Measurements from ENCODE around the gene FMNL2. TPM values are rescaled to one million over a fixed set of nuclear protein-coding genes. Genes with fewer than 3 reads are reported as not detected.

Gene FMNL2
- total and polyA plus RNA-seq, 4 donors: 1.5 to 9.3 (median 5.1) TPM

GRCh38 chr2:152609154-152609553, 274.2 kb downstream of the FMNL2 start:
- DNase-seq (ENCODE audit: low spot score): no peak
- H3K4me3 ChIP-seq (ENCODE audit: low read depth in 1 of 3, low read length in 3 of 3): no peak overlapping the region
- H3K9ac ChIP-seq (ENCODE audit: low read depth in 1 of 2, low read length in 2 of 2): no peak overlapping the region
- TF ChIP-seq REST (IDR thresholded peaks at IDR 0.05) (no peak), RXRA (IDR thresholded peaks at IDR 0.05) (no peak), HNF4G (IDR thresholded peaks at IDR 0.05) (no peak), YY1 (IDR thresholded peaks at IDR 0.05) (no peak), EGR1 (IDR thresholded peaks at IDR 0.05; ENCODE audit: low read depth in 2 of 2) (no peak), NR2F2 (IDR thresholded peaks at IDR 0.05) (no peak), ATF3 (IDR thresholded peaks at IDR 0.05) (no peak), CTCF (IDR thresholded peaks at IDR 0.05; ENCODE audit: low read depth, low read length, missing input control) (no peak)
- H3K27ac ChIP-seq (ENCODE audit: low read depth in 1 of 2, low read length in 2 of 2): no peak overlapping the region
- no peaks in the 10 kb centered on the region for H3K4me1 ChIP-seq (ENCODE audit: control insufficient read depth in 4 of 4, insufficient read depth in 4 of 4, low read length in 3 of 4)
- no peaks in the 10 kb centered on the region for H3K27me3 ChIP-seq (ENCODE audit: control insufficient read depth in 4 of 4, insufficient read depth in 4 of 4, low read length in 3 of 4)
- H3K36me3 ChIP-seq (ENCODE audit: control insufficient read depth in 4 of 4, insufficient read depth in 3 of 4, low read depth in 1 of 4, low read length in 3 of 4): no peaks in the 10 kb centered on the region
- no peaks in the 10 kb centered on the region for H3K9me3 ChIP-seq (ENCODE audit: control insufficient read depth in 4 of 4, low read length in 3 of 4)
- WGBS: 83% methylated on average over 2 of the region's 2 CpGs

GRCh38 chr2:152609699-152610098, 274.7 kb downstream of the FMNL2 start:
- Histone ChIP-seq H3K4me1 (ENCODE audit: control insufficient read depth in 4 of 4, insufficient read depth in 4 of 4, low read length in 3 of 4) (no peaks in the 10 kb centered on the region), H3K27ac (ENCODE audit: low read depth in 1 of 2, low read length in 2 of 2) (no peak overlapping the region), H3K27me3 (ENCODE audit: control insufficient read depth in 4 of 4, insufficient read depth in 4 of 4, low read length in 3 of 4) (no peaks in the 10 kb centered on the region), H3K4me3 (ENCODE audit: low read depth in 1 of 3, low read length in 3 of 3) (no peak overlapping the region), H3K9me3 (ENCODE audit: control insufficient read depth in 4 of 4, low read length in 3 of 4) (no peaks in the 10 kb centered on the region), H3K9ac (ENCODE audit: low read depth in 1 of 2, low read length in 2 of 2) (no peak overlapping the region), H3K36me3 (ENCODE audit: control insufficient read depth in 4 of 4, insufficient read depth in 3 of 4, low read depth in 1 of 4, low read length in 3 of 4) (no peaks in the 10 kb centered on the region)
- DNase-seq (ENCODE audit: low spot score): no peak
- TF ChIP-seq REST (IDR thresholded peaks at IDR 0.05): no peak
- TF ChIP-seq HNF4G (IDR thresholded peaks at IDR 0.05): no peak
- no peak for TF ChIP-seq FOXA1 (IDR thresholded peaks at IDR 0.05)
- 84% methylated on average over 1 of the region's 1 CpG for WGBS
